DMS79 treated with DMSO at 0.1 percent for 48 hours (cell line): ENCODE results near the gene NTN1.

ENCODE experiments used
- DNase-seq: peaks from one replicate; lab custom pipeline; 2025; lab: John Stamatoyannopoulos, UW

Gene NTN1

GRCh38 chr17:9037736-9038135 lies 16.4 kb downstream of the NTN1 start:
- DNase-seq, result no peak

- no peak for DNase-seq
These were observed 17.1 kb downstream of the NTN1 start for GRCh38 chr17:9038380-9038779.

- no peak for DNase-seq
These were observed 23.6 kb downstream of the NTN1 start for GRCh38 chr17:9044772-9045463.

- DNase-seq, result no peak
These were observed 29.6 kb downstream of the NTN1 start for GRCh38 chr17:9050801-9051401.

GRCh38 chr17:9051561-9051960 lies 30.3 kb downstream of the NTN1 start:
- no peak for DNase-seq

GRCh38 chr17:9052921-9053320 lies 31.6 kb downstream of the NTN1 start:
- DNase-seq, result no peak

GRCh38 chr17:9053406-9053805 lies 32.1 kb downstream of the NTN1 start:
- no peak for DNase-seq

- DNase-seq, result no peak
These were observed 33.0 kb downstream of the NTN1 start for GRCh38 chr17:9054126-9054975.

GRCh38 chr17:9055281-9055680 lies 34.0 kb downstream of the NTN1 start:
- DNase-seq, result no peak

GRCh38 chr17:9056566-9056965 lies 35.3 kb downstream of the NTN1 start:
- DNase-seq, result no peak

- no peak for DNase-seq
These were observed 36.0 kb downstream of the NTN1 start for GRCh38 chr17:9057310-9057709.

GRCh38 chr17:9062399-9062902 lies 41.1 kb downstream of the NTN1 start:
- no peak for DNase-seq

GRCh38 chr17:9064311-9064834 lies 43.1 kb downstream of the NTN1 start:
- no peak for DNase-seq

- DNase-seq, result no peak
These were observed 49.7 kb downstream of the NTN1 start for GRCh38 chr17:9071016-9071415.

- DNase-seq, result no peak
These were observed 50.6 kb downstream of the NTN1 start for GRCh38 chr17:9071811-9072498.

- DNase-seq, result no peak
These were observed 51.5 kb downstream of the NTN1 start for GRCh38 chr17:9072696-9073339.

- DNase-seq, result no peak
These were observed 52.8 kb downstream of the NTN1 start for GRCh38 chr17:9074131-9074530.

GRCh38 chr17:9079461-9080103 lies 58.3 kb downstream of the NTN1 start:
- DNase-seq, result no peak

- no peak for DNase-seq
These were observed 59.1 kb downstream of the NTN1 start for GRCh38 chr17:9080296-9080914.

- DNase-seq, result no peak
These were observed 59.7 kb downstream of the NTN1 start for GRCh38 chr17:9080983-9081382.

- no peak for DNase-seq
These were observed 65.3 kb downstream of the NTN1 start for GRCh38 chr17:9086577-9086976.
